OCI-M2 (cell line): ENCODE measurements around the gene CYP2W1.
"Not testable (repeated sequence)": the region's sequence is repeated elsewhere in the genome, so short reads cannot be mapped to it uniquely, and the experiment has no call there.

Experiments used
- DNase-seq: peaks from one replicate; lab custom pipeline; 2025; ENCODE audit not compliant: unreplicated experiment; lab: John Stamatoyannopoulos, UW

The CYP2W1 gene, protein sequence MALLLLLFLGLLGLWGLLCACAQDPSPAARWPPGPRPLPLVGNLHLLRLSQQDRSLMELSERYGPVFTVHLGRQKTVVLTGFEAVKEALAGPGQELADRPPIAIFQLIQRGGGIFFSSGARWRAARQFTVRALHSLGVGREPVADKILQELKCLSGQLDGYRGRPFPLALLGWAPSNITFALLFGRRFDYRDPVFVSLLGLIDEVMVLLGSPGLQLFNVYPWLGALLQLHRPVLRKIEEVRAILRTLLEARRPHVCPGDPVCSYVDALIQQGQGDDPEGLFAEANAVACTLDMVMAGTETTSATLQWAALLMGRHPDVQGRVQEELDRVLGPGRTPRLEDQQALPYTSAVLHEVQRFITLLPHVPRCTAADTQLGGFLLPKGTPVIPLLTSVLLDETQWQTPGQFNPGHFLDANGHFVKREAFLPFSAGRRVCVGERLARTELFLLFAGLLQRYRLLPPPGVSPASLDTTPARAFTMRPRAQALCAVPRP

DNA sequence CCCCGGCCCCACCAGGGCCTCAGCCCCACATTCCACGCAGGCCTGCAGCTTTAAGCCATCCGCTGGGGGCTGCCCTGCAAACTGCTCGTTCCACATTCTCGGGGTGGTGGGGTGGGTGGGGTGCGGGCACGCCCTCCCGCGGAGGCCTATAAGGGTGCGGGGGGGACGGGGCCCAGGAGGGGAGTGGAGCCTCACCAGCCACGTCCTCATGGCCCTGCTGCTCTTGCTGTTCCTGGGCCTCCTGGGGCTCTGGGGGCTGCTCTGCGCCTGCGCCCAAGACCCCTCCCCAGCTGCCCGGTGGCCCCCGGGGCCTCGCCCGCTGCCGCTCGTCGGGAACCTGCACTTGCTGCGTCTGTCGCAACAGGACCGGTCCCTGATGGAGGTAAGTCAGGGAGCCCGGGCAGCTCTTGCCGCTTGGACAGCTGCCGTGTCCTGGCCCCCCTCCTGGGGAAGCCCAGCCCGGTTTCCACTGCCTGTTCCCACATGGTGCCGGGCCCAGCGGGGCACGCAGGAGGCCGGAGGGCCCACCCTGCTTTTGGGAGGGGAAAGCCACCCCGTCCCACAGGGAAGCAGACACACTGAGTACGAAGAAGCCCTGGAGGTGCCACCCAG is at the start of gene CYP2W1:
Gene CYP2W1 (plus strand): TSS at position 178 of the 612 bp plus-strand sequence. CDS start 31 bp downstream, at position 209.
- DNase-seq = no peak

DNA sequence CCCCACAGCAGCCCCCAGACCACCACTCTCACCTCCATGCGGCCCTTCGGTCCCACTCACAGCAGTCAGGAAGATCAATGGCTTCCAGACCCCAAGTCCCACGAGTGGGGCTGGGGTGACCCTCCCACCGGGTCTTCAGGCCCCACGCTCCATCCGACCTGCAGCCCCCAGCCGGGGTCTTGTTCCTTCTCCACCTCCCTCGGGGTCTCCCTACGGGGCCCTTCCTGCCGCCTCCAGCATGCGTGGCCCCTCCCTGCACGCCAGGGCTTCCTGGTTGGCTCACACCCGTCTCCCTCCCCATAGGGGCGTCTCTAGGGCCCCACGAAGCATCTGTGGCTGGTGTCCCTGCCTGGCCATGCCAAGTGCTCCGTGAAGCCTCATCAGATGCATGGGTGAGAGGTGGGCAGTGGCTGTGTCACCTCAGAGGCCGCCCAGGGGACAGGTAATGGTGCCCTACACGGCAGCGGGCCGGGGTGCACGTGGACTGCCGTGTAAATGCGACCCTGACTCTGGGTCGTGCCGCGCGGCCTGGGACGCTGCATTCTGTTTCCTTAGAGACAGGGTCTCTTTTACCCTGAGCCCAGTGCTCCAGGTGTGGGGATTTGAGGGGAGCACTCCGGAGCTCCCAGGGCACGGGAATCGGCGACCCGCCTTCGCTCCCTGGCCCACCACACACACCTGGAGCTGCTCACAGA is 48.4 kb upstream of the CYP2W1 start:
- DNase-seq = no peak

DNA sequence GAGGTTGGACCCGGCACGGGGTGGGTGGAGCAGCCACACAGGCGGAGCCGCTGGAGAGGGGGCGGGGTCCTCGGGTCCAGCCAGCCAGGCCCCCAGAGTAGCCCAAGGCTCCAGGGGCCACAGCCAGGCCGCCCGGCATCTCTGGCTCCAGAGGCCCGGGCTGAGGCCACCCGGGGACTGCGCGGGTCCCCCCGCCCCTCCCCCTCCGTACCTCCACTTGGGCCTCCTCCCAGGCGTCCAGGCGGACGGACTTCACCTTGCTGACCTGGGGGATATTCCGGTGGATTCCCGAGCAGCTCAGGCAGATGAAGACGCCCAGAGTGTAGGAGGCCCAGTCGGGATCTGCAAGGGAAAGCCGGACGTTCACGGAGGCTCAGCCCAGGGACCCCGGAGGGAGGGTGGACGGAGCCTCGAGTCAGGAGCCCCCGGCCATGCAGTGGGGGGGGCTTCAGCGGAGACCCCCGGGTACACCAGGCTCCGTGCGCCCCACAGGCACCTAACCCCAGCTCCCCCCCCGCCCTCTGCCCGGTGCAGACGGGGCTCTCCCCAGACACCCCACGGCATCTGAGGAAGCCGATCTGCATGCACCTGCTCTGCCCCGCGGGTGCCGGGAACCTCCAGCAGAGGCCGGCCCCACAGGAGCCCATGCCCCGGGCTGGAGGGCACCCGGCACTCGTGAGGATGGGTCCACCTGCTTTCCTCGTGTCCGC is 47.7 kb upstream of the CYP2W1 start:
- DNase-seq = no peak

DNA sequence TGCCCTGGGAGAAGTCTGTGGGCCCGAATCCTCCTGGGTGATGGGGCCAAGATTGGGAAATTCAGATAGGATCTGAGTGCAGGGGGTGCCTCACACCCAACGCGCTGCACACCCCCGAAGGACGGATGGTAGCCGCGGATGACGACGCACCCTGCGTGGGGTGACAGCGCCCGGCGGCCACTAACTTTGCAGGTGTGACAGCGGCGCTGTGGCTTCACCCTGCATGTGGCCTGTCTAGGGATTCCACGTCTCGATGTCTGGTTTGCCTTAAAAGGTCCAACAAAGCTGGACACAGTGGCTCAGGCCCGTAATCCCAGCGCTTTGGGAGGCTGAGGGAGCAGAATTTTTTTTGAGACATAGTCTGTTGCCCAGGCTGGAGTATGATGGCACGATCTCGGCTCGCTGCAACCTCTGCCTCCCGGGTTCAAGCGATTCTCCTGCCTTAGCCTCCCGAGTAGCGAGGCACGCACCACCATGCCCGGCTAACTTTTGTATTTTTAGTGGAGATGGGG is 47.1 kb upstream of the CYP2W1 start:
- no peak for DNase-seq

DNA sequence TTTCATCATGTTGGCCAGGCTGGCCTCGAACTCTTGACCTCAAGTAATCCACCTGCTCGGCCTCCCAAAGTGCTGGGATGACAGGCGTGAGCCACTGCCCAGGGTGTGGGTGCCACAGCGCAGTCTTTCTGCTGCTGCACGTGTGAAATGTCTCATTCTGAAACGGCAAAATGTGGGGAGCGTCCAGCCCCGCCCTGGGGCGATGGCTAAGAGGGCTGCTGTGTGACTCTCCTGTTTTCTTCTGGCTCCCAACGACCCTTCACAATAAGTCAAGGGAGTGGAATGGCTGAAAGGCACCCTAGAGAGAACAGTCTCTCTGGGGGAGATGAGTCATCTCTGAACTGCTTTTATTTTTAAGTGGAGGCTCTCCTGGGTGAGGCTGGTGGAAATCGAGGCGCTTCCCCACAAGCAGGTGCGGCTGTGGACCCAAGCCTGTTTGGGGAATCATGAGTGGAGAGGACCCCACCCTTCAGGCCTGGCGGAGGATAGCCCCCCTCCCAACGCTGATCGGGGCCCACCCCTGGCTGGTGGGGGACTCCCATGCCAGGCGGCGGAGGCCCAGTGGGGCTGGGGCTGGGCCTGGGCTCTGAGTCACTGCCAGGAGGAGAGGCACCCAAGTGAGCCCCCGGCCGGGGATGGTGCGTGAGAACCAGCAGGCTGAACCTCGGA is 46.5 kb upstream of the CYP2W1 start:
- no peak for DNase-seq

DNA sequence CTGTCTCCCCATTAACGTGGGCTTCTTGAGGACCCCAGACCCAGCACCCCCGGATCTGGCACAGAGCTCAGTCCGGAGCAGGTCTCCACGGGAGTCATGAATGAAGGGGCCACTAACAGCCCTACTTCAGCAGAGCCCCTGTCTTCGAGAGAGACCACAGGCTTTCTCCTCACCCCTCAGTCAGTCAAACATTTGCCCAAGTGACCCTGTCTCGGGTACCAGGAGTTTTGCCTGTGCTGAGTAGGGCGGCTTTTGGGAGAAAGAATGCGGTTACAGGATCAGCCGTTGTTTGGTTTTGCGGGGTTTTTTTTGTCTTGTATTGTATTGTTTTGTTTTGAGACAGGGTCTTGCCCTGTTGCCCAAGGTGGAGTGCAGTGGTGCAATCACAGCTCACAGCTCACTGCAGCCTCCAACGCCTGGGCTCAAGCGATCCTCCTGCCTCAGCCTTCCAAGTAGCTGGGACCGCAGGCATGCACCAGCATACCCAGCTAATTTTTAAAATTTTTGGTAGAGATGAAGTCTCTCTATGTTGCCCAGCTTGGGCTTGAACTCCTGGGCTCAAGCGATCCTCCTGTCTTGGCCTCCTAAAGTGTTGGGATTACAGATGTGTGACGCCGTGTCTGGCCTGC is 45.0 kb upstream of the CYP2W1 start:
- no peak for DNase-seq

DNA sequence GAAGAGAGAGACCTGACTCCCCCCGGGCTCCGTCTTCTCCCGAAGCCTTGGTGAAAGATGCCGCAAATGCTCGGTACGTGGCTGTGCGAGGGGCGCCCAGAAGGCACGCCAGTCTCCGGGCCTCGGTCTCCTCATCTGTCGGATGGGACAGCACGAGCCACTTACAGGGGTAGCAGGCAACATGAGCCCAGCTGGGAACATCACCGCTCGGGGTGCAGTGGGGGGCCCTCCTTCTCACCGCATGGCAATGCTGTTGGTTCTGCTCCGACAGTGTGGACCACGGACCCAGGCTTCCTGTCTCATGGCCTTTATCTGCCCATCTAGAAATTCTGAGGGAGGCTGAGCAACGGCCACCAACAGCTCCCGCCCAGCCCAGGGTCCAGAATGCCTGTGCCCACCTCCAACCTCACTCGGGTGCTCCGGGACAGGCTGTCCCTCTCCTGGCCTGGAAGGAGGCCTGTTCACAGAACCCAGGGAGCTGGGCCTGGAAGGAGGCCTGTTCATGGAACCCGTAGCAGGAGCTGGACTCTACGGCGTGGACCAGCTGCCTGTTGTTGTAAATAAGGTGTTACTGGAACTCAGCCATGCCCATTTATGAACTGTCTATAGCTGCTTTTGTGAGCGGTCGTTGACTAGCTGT is 44.3 kb upstream of the CYP2W1 start:
- no peak for DNase-seq

DNA sequence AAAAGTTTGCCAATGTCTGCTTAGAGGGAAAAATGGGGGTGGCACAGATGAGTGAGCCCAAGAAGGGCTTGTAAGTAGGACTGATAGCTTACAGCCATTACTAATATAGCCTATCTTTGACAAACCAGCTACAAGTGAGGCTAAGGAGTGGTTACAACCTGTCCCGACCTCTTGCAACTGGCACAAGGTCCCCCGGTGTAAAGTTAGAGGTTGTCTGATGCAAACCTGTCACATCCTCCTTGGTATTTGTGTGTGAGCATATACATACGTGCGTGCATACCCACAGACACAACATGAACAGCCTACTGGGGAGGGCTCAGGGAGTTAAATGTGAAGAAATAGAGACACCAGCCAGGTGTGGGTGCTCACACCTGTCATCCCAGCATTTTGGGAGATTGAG is 43.1 kb upstream of the CYP2W1 start:
- DNase-seq = no peak

DNA sequence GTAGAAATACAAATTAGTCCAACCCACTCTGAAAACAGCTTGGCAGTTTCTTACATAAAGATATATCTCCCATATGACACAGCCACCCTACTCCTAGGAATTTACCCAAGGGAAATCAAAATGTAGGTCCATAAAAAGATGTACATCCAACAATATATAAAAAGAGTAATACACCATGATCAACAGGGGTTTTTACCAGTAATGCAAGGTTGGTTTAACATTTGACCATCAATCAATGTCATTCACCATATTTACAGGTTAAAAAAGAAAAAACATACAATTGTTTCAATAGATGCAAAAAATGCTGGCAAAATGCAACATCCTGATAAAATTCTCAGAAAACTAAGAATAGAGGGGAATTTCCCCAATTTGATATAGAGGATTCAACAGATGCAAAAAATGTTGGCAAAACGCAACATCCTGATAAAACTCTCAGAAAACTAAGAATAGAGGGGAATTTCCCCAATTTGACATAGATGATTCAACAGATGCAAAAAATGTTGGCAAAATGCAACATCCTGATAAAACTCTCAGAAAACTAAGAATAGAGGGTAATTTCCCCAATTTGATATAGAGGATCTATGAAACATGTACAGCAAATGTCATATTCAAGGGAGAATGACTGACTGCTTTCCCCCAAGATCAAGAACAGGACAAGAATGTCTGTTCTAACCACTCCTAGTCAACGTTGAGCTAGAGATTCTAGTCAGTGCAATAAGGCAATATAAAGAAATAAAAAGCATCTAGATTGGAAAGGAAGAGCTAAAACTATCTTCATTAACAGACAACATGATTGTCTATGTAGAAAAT is 42.2 kb upstream of the CYP2W1 start:
- no peak for DNase-seq

DNA sequence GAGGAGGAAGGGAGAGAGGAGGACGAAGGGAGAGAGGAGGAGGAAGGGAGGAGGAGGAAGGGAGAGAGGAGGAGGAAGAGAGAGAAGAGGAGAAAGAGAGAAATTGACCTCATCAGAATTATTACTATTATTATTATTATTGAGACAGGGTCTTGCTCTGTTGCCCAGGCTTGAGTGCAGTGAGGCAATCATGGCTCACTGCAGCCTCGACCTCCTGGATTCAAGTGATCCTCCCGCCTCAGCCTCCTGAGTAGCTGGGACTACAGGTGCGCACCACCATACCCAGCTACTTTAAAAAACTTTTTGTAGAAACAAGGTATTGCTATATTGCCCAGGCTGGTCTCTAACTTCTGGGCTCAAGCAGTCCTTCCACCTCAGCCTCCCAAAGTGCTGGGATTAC is 39.2 kb upstream of the CYP2W1 start:
- DNase-seq = not testable (repeated sequence)

DNA sequence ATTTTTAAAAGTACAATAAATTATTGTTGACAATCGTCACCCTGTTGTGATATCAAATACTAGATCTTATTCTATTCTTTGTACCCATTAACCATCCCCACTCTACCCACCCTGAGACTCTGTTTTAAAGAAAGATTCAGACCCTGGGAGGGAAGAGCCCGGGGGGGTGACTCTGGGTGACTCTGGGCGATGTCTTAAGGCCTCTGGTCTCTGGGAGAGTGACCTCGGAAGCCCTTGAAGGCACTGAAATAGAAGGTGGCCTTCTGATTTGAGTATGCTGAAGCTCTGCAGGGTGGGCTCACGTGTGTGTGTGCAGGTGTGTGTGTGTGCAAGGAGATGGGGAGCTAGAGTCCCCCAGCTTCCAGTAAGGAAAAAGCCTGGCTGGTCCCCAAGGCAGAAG is 38.2 kb upstream of the CYP2W1 start:
- no peak for DNase-seq

DNA sequence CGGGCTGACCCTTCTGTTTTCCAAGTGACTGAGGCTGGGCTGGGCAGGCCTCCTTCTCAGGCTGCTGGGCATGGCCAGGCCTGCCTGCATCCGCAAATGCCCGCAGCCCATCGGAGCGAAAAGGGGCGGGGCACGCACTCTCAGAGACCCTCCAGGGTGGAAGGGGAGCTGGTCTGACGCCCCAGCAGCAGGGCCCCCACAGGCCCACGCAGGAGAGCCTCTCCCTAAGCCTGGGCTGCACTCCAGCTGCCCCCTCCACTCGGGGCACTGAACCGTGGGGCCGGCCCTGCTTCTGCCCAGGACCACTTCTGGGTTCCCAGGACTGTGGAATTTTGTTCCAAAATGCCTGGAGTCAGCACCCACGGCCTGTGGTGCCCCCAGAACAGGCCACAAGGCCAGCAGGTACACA is 37.8 kb upstream of the CYP2W1 start:
- no peak for DNase-seq

DNA sequence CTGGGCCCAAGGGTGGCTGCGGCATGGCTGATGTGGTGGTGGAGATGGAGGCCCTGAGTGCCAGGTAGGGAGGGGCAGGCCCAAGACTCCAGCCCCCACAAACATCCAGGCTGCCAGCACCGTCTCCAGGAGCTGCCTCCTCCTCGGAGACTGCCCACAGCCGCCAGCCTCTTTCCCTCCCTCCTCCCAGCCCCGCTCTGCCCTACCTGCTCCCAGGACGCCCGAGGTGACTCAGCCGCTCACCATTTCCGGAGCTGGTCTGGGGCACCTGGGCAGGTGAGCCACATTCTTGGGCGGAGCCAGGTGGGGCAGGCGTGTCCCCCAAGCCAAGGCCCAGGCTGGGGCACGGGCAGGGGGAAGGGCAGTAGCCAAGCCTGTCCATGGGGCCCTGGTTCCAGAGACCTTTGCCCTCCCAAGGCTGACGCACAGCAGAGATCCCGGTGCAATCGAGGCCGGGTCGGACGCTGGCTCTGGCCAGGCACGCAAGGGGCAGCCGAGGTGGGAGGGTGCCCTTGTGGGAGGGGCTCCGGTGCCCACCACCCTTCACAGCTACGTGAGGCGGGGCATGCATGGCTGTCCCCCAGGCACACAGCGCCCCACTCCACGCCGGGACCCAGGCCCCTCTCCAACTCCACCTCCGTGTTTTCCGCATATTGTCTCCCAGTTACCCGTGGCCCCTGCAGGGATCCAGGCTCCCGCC is 37.3 kb upstream of the CYP2W1 start:
- DNase-seq = no peak

DNA sequence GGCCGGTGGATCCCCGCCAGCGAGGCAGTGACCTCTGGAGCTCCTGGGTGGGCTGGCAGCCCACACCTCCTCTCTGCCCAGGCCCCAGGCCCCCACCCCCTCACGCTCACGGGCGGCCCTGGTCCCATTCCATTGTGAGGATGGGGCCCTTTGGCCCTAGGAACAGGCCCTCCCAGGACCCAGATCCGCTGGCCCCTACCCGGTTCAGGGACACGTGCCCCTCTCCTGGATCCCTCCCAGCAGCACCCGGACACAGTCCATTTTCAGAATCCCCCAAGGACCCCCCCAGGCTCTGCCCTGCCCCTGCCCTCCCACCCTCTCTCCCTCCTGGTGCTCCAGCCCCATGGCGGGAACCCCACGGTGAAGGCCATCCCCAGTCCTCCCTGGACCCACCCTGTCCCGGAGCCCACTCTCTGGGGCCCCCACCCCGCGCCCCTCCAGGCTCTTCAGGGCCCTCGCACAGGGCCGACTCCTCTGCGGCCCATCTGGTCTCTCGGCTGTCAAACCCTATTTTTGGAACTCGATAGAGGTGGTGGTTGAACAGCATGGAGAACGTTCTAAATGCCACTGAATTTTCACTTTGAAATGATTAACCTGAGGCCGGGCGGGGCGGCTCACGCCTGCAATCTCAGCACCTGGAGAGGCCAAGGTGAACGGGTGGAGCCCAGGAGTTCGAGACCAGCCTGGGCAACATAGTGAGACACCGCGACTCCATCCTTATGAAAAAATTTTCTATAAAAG is 36.6 kb upstream of the CYP2W1 start:
- no peak for DNase-seq

DNA sequence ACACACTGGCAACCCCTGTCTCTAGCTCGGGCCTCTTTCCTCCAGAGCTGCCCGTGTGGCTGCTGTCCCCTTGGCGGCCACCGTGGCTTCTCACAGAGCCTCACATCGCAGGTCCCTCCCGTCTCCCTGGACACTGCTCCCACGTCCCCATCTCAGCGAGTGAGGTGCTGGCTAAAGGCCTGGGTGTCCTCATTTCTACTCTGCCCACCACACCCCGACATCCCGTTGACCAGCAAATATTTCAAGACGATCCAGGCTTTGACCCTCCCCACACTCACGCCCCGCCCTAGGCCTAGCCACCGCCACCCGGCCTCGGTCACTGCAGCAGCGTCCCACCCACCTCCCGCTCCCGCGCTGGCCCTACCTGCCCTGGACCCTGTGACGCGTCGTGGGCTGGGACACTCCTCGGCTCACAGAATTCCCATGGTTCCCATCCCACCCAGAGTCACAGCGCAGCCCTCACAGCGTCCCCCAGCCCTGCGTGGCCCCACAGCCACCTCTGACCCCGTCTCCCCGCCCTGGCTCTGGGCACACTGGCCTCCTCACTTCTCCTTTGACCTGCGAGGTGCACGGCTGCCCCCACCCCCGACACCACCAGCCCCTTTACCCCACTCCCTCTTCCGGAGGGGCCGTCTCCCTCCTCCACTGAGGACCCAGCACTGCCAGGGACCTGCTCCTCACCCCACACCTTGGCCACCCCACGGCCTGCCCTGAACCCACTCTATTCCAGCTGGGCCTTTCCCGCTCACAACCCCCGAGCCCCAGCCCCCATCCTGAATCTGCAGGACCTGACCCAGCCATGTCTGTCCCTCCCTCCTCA is 35.4 kb upstream of the CYP2W1 start:
- DNase-seq = no peak
